HG03103 (cell line): Measurements from ENCODE around the gene GSKIP.

ENCODE experiments used
- ATAC-seq: cut with Tn5 transposase; IDR thresholded peaks from one replicate; pipeline ENCODE4 v1.9.1; 2021; ENCODE audit warnings: low read depth; ENCODE audit not compliant: unreplicated experiment

Gene GSKIP

GRCh38 chr14:96413526-96413925 lies 50.2 kb downstream of the GSKIP start:
- no peak for ATAC-seq

GRCh38 chr14:96415559-96415958 lies 52.2 kb downstream of the GSKIP start:
- ATAC-seq: no peak

- no peak for ATAC-seq
Observed at GRCh38 chr14:96416292-96416691, 53.0 kb downstream of the GSKIP start.

GRCh38 chr14:96417254-96417653 lies 53.9 kb downstream of the GSKIP start:
- no peak for ATAC-seq

GRCh38 chr14:96418075-96418474 lies 54.7 kb downstream of the GSKIP start:
- ATAC-seq: no peak

GRCh38 chr14:96421236-96421635 lies 57.9 kb downstream of the GSKIP start:
- ATAC-seq: no peak

GRCh38 chr14:96422992-96423391 lies 59.7 kb downstream of the GSKIP start:
- ATAC-seq: no peak

GRCh38 chr14:96423446-96424108 lies 60.3 kb downstream of the GSKIP start:
- no peak for ATAC-seq

GRCh38 chr14:96424109-96424989 lies 61.0 kb downstream of the GSKIP start:
- ATAC-seq: no peak

GRCh38 chr14:96434040-96434439 lies 70.7 kb downstream of the GSKIP start:
- ATAC-seq: no peak
